Measurements from ENCODE around the gene KCNG2.

GRCh38 chr18:79797518-79798345, at the start of gene KCNG2:
- TF ChIP-seq CTCF (conservative IDR thresholded peaks at IDR 0.05; ENCODE audit: low read depth, low read length) (peak; percentile 34), SMC3 (IDR thresholded peaks at IDR 0.05; ENCODE audit: low read depth, low read length) (peak; percentile 17; the same call in 1 of the 2 replicates), RCOR1 (IDR thresholded peaks at IDR 0.05; ENCODE audit: insufficient replicate concordance, low read length) (no peak), MAFK (IDR thresholded peaks at IDR 0.05; ENCODE audit: low read depth, low read length) (no peak), BHLHE40 (IDR thresholded peaks at IDR 0.05; ENCODE audit: low read depth, low read length) (no peak), CEBPB (IDR thresholded peaks at IDR 0.05; ENCODE audit: low read depth, low read length) (no peak), POLR2A (IDR thresholded peaks at IDR 0.05; ENCODE audit: low read depth, low read length) (no peak), FOS (IDR thresholded peaks at IDR 0.05; ENCODE audit: low read depth, low read length) (no peak), RFX5 (IDR thresholded peaks at IDR 0.05; ENCODE audit: low read depth, low read length) (no peak), RAD21 (IDR thresholded peaks at IDR 0.05; ENCODE audit: low read length) (0 out of 2 replicates have a peak, but pooled peaks have one; percentile 8), USF2 (IDR thresholded peaks at IDR 0.05; ENCODE audit: low read depth, low read length) (no peak), MAZ (IDR thresholded peaks at IDR 0.05; ENCODE audit: borderline replicate concordance, low read depth, low read length) (no peak)

All from IMR-90 (cell line).